Measurements from ENCODE around the gene OPRL1.

The OPRL1 gene

DNA sequence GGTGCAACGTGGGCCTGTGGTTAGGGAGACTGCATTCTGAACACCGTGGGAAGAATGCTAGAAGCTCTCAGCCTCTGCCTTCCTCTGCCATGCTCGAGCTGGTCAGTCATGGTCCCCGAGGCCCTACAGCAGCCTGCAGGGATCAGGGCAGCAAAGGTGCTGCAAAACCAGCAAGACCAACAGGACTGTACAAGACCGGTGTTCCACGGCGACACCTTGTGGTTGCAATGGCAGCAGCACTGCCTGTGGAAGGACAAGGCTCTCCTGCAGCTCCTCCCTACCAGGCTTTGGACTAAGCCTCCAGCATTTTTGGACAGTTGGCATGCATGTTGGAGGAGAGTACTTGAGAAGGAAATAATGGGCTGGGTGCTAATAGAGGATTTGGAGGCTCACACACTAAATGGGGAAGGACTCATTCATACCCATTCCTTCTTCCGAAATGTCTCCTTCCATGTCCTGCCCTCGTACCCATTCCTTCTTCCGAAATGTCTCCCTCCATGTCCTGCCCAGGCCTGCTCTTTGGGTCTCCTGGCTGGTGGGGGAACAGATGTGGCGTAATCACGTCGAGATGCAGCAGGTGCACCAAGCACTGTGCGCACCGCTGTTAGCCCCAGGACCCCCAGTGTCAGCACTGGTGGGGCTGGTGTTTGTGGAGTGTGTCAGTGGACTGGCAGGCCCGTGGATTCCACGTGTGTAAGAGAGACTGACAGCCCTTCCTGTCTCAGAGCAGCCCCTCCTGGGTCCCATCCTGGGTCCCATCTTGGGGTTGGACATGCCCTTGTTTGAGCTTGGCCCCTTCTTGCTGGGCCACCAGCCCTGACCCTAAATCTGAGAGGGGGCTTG is 65.8 kb downstream of the OPRL1 start:
- DNase-seq = no peak

DNA sequence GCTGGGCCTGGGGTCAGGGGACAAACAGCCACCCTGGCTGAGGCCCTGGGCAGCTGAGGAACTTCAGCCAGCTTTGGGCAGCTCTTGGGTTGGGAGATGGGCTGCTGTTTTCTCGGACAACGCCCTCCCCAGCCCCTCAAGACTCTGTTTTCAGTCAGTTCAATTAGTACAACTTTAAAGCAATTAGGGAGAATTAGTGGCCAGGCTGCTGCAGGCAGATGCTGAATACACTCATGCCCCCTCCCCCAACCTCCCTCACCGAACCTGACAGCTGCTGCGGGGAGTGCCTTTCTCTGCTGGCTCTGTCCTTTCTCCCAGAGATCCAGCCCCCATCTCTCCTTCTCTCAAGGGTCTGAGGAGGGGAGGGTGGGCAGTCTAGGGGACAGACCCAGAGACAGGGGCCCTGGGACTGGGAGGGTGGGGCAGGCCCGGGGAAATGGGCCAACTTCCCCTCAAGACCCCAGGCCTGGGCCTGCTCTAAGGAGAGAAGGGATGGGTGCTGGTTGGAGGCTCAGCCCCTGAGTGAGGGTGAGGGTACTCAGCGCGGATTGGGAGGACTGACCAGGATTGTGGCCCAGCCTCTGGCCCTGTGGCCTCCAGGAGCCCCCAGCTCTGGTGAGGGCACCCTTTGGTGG is 66.5 kb downstream of the OPRL1 start:
- DNase-seq = peak; percentile 73

DNA sequence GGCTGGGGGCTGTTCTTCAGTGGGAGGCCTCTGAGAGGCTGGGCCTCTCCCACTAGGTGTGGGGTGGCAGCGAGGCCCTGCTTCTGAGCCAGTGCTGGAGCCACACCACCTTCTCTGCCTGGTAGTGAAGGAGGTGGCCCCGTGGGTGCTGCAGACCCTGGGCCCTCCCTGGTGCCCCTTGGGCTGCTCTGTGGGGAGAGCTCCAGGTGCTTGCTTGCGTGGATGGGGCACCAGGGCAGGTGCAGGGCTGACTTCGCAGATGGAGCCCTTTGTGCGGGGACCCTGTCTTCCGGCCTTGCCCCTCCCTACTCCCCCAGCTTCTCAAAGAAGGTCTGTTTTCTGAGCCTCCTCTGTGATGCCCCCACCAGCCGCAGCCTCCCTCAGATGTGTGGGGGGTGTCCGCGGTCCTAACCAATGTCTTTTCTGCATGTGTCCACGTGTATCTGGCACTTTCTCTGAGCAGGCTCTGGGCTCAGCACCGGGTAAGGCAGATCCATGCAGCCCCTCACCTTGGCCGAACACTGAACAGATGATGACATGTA is 67.1 kb downstream of the OPRL1 start:
- no peak for DNase-seq

DNA sequence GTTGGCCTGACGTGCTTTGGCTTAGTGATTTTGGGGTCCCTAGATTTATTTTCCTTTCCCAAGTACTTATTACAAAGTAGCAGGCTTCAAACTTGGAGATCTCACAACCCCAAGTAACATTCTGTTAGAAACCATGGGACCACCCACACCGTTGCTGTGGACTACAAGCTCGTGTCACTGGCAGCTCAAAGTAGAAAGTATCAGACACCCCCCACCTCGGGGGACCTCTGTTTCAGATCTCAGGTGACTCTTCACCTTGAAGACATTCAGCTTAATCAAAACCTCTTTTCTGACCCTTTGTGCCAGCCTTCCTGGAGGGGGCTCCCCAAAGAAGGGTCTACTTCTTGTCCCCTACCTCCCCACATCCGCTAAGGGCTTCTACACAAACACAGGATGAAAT is 68.7 kb downstream of the OPRL1 start:
- no peak for DNase-seq

DNA sequence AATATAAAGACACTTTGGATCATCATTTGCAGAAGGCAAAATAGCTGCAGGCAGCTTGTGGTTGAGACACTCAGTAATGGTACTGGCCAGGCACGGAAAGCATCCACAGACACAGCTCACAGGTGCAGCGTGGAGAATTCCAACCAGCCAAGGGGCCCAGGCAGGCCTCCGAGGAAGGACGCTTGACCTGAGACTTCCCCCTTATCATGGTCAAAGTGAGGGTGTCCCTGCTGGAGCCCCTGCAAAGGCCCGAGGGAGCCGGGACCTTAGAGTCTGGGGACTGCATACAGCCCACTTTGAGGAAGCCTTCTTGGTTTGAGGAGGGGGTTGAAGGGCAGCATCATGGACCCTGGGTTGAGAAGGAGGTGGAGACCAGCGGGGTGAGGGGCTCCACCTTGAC is 69.3 kb downstream of the OPRL1 start:
- DNase-seq = no peak

DNA sequence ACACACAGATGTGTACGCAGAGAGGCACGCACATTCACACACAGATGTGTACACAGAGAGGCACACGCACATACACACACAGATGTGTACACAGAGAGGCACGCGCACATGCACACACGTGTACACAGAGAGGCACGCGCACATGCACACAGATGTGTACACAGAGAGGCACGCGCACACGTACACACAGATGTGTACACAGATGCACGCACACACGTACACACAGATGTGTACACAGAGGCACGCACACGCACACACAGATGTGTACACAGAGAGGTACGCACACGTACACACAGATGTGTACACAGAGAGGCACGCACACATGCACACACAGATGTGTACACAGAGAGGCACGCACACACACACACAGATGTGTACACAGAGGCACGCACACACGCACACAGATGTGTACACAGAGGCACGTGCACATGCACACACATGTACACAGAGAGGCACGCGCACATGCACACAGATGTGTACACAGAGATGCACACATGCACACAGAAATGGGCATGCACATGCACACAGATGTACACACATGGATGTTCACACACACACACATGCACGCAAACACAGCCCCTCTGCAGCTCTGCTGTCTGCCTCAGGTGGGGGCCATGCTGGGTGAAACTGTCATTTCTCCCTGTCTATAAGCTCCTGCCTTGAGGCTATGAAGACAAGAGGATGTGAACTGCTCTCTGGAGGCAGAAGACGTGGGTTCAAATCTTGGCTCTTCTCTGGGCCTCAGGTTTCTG is 70.1 kb downstream of the OPRL1 start:
- no peak for DNase-seq
